Brain pericyte (primary cell): ENCODE data around the gene MYO16.
"Not testable (repeated sequence)": the region's sequence is repeated elsewhere in the genome, so short reads cannot be mapped to it uniquely, and the experiment has no call there.

Source experiments
- DNase-seq: peaks from one replicate; pipeline ENCODE4 v3.0.0-alpha.2; 2012; ENCODE audit warnings: low read depth, low spot score

MYO16 gene

GRCh38 chr13:109055850-109056249 is 426.4 kb downstream of the MYO16 start:
- no peak for DNase-seq

DNA sequence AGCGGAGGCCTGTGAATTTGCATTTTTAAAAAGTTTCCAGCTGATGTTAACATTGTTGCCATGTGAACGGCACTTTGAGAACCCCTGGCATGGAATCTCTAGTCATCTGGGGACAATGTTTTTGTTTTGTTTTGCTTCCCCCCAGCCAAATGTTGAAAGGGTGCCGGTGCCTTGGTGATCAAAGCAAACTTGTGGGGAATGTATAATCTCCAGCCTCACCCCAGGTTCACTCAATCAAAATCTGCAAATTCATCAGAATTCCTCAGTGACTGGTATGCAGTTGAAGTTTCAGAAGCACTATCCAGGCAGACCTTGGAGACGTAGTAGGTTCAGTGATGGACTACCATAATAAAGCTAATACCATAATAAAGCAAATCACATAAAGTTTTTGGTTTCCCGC is 428.7 kb downstream of the MYO16 start:
- DNase-seq: no peak

DNA sequence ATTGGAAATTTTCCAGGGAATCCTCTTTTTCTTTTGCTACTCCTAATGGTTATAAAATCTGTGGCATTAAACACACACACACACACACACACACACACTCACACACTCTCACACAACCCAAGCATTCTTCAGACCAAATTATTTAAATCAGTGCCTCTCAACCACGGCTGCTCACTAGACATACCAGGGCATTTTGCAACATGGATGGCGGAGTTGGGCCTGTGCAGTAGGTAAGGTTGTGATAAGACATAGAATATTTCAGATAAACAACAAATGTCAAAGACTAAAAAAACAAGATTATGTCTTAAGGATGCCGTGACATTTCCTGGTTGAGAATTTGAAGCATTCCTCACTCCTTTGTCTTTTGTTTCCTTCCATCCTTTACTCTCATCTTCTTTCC is 443.1 kb downstream of the MYO16 start:
- no peak for DNase-seq

DNA sequence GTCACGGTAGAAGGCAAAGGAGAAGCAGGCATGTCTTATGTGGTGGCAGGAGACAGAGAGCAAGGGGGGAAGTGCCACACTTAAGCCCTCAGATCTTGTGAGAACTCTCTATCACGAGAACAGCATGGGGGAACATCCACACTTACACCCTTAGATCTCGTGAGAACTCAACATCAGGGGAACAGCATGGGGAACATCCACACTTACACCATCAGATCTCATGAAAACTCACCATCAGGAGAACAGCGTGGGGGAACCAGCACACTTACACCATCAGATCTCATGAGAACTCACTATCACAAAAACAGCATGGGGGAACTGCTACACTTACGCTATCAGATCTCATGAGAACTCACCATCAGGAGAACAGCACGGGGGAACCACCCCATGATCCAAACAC is 445.0 kb downstream of the MYO16 start:
- no peak for DNase-seq

DNA sequence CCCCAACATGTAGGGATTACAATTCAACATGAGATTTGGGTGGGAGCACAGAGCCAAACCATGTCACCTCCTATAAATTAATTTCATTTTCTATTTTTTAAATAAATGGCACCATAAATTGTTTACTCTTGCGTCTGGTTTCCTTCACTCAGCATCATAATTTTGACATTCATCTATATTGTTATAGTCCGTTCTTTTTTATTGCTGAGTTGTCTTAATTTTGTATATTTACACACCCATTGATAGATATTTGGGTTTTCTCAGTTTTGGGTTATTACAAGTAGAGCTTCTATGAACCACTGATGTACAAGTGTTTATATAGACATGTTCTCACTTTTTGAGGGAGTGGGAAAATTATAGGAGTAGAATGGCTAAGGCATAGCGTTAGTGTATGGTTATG is 445.4 kb downstream of the MYO16 start:
- DNase-seq: no peak

- no peak for DNase-seq
Observed at GRCh38 chr13:109087916-109088623, 458.7 kb downstream of the MYO16 start.

DNA sequence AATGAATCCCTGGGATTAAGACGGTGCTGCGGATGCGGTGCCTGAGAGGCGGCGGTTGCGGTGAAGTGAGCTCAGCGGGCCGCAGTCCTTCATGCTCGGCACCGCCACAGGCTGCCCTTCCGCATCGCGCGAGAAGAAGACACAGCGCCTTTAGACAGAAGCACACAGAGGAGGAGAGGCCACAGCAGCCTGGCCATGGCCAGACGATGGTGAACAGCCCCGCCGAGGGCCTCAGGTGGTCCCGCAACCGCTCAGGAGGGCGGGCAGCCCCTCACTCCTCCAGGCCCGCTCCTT is 459.2 kb downstream of the MYO16 start:
- no peak for DNase-seq

DNA sequence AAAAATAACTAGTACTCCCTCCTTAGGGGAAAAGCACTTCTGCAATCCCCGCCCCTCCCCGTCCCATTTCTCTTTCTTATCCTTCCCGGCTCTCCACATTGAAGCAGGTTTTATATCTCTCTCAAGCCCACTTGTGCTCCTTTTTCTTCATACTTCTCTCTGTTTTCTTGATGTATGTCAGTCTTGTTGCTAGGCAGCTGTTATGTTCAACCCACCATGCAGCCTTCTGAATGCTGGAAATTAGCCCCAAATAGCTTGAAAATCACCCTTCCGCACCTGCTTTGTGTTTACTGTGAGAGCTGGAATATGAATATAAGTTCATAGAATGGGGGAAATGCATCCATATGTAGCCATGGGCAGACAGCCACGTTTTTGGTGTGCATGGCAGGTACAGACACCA is 461.4 kb downstream of the MYO16 start:
- DNase-seq: no peak

GRCh38 chr13:109091249-109091648 is 461.8 kb downstream of the MYO16 start:
- DNase-seq: no peak

GRCh38 chr13:109092186-109092585 is 462.8 kb downstream of the MYO16 start:
- DNase-seq: not testable (repeated sequence)

GRCh38 chr13:109093998-109094397 is 464.6 kb downstream of the MYO16 start:
- DNase-seq: no peak

DNA sequence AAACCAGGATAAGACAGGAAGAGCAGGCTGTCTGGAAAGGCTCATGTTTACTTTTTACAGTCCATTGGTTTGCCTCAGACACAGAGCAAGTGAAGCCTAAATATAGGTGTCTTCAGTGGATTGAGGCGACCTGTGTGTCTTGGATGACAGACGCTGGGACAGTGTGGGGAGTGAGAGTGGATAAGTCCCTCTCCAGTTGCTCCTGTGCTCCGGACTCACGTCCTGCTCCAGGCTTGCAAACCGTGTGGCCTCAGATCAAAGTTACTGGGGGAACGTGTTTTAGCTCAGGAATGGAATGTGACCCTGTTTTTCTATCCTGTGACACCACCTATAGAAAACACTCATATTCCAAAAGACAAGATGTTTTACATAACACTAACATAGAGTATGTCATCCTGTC is 465.7 kb downstream of the MYO16 start:
- no peak for DNase-seq

DNA sequence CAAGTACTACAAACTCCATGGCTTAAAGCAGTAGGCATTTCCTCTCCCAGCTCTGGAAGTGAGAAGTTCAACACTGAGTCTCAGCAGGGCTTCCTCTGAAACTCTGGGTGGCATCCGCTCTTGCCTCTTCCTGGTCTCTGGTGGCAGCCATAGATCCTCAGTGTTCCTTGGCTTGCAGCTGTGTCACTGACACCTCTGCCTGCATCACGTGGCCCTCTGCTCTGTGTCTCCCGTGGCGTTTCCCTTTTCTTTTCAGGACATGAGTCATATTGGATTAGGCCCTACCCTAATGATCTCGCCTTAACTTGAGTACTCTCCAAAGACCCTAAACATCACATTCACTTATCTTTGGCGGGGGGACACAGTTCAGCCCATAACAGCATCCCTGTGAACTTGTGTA is 466.7 kb downstream of the MYO16 start:
- peak; percentile 17 for DNase-seq

DNA sequence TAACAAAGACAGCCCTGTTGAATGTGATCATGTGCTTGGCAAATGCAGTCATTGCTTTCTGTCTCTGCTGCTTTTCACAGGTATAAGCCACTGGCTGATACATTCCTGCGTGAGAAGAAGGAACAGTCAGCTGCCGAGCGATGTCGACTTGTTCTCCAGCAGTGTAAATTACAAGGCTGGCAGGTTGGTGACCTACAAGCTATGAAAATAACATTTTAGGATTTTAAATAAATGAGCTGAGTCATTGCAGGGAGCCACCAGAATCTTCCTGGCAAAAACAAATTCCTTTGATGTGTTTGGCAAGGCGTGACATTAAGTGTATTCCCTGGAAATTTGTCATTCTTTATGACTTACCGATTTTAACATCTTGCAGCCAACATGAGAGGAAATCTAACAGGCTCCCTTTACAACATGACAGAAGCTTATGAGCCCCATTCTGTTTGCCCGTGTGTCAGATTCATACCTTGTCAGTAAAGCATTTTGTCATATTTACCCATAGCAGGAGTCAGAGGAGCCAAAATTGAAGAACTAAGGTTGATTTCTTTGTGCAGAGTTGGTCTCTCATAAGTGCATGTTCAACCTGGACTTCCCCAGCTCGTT is 471.4 kb downstream of the MYO16 start:
- no peak for DNase-seq

- no peak for DNase-seq
Observed at GRCh38 chr13:109101550-109102144, 472.2 kb downstream of the MYO16 start.

GRCh38 chr13:109105899-109106298 is 476.5 kb downstream of the MYO16 start:
- no peak for DNase-seq

- DNase-seq: no peak
Observed at GRCh38 chr13:109110159-109110558, 480.7 kb downstream of the MYO16 start.

GRCh38 chr13:109111141-109111540 is 481.7 kb downstream of the MYO16 start:
- no peak for DNase-seq

DNA sequence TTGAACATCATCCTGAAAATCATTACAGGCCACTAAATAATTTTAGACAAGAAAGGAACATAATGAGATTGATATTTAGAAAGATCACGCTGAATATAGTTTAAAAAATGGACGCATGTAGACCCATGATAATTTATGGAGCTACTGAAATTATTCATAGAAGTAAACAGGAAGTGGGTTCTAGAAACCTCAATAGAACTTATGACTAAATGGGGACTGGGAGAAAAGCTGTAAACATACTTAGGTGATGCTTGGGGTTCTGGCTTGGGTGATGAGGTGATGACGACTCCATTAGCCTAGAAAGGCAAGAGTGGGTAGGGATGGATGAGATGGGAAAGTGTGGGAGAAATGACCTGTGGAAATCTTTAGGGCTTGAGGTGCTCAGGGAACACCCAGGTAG is 484.0 kb downstream of the MYO16 start:
- DNase-seq: no peak

- DNase-seq: no peak
Observed at GRCh38 chr13:109114162-109114561, 484.8 kb downstream of the MYO16 start.

DNA sequence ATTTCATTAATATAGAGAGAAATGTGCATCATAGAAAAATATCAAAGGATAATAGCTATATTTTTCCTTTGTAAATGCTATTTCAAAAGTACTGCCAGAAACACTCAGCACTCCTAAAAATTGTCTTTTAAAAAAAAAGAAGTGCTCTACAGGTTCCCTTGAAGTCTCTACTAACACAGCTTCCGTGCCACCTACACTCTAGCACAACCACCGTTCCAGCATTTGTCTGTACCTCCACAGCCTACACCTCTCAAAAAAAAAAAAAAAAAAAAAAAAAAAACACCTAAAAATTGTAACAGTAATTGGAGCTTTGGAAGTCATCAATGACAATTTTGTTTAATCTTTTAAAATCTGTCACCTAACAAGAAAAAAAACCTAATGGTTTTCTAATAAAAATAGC is 485.6 kb downstream of the MYO16 start:
- DNase-seq: no peak

GRCh38 chr13:109118521-109118920 is 489.1 kb downstream of the MYO16 start:
- DNase-seq: no peak

DNA sequence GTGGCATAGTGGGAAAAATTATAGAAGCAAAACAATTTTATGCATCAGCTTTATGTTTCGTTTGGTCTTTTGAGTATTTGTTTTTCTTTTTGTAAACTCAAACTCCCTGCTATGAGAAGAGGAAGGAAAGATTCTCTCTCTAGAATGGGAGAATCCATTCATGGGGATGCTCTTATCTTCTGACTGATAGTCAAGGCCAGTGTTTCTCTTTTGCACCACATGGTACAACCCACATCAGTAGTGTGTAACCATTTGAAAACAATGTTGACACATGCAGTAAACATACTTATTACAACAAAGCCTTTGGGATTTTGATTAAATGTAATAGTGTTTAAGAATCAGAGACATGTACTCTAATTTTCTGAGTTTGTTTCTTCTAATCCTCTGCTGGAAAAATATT is 490.5 kb downstream of the MYO16 start:
- DNase-seq: no peak

DNA sequence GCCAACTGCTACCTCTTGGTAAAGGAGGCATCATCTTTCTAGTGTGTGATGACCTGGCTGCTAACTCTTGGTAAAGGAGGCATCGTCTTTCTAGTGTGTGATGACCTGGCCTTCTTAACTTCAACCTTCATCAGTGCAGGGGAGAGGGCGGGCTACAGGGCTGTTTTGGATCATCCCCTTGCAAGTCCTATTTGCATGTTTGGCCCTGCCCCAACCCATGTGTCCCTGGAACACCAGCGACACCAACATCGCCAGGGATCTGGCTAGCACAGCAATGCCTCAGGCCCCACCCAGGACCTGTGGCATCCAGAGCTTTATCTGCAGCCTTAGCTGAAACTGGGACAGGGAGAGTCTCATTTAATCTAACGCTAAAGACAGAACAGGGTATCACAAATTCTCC is 492.4 kb downstream of the MYO16 start:
- no peak for DNase-seq
